HFFc6 (cell line): ENCODE measurements around the gene IFT122. TPM values are rescaled to one million over a fixed set of nuclear protein-coding genes. Genes with fewer than 3 reads are reported as not detected.
A peak's percentile ranks its signal among the peaks of the same experiment; 100 is the strongest.

Experiments used
- DNase-seq: peaks from one replicate; pipeline ENCODE4 v3.0.0-alpha.2; 2018
- H3K27ac Mint-ChIP-seq: 2 replicates; pipeline ENCODE4 v1.8.0; 2020; ENCODE audit warnings: mild to moderate bottlenecking, mixed read lengths
- H3K27me3 Mint-ChIP-seq: 2 replicates; pipeline ENCODE4 v1.8.0; 2021; ENCODE audit warnings: mild to moderate bottlenecking, moderate library complexity, mixed read lengths; ENCODE audit not compliant: insufficient read depth
- H3K36me3 Mint-ChIP-seq: 2 replicates; pipeline ENCODE4 v1.8.0; 2021; ENCODE audit warnings: low read depth, mixed read lengths
- H3K4me1 Mint-ChIP-seq: 2 replicates; pipeline ENCODE4 v1.8.0; 2020; ENCODE audit warnings: low read depth, mixed read lengths
- H3K4me3 Mint-ChIP-seq: 2 replicates; pipeline ENCODE4 v1.8.0; 2020; ENCODE audit warnings: mild to moderate bottlenecking, moderate library complexity, mixed read lengths
- H3K9me3 Mint-ChIP-seq: 2 replicates; pipeline ENCODE4 v1.8.0; 2020; ENCODE audit warnings: mild to moderate bottlenecking, mixed read lengths
- total RNA-seq, 6 experiments: library from RNA; stranded (reverse); fragmentation: NEBNext Ultra II Directional; extraction: Animal tissue kit (Norgen Biotek cat#: 25700); gene quantifications; 2 replicates in 1 of 6; 3 replicates in 5 of 6; pipeline ENCODE4 v1.2.3, GENCODE V29; 2021
- TF ChIP-seq, protein P1 (sequence below): fragments of 200-600 bp; sonication (generic); IDR thresholded peaks from 2 replicates; pipeline ENCODE4 v1.5.0; 2021; ENCODE audit warnings: antibody characterized with exemption, mild to moderate bottlenecking

Gene IFT122
- total RNA-seq, 6 experiments from 2014 or later = 12.2 to 18.8 (median 18.2) TPM

DNA sequence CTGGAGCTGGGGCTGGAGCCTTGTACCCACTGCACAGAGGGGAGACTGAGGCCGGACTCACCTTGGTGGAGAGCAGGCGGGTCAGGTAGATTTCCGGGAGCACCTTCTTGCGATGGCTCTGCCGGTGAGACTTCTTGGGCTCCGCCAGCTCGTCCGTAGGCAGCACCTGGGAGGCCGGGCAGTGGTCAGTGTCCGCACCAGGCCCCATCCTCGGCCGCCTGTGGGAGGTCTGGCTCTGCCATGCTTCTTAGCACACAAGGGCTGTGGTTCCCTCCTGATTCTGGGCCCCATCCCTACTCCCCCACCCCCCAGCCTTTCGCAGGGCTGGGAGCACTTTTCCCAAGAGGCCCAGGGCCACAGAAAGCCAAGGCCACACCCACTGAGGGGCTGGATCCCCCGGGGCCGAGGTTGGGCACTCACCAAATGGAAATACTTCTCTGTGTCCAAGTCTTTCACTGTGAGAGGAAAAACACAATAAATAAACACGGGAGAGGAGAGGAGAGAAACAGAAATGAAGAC is 120.3 kb downstream of the IFT122 start:
- Mint-ChIP-seq H3K36me3 (peaks cover 27% of the 10 kb centered on the region), H3K27me3 (peaks cover 7% of the 10 kb centered on the region), H3K27ac (peak overlapping the region; percentile 97), H3K9me3 (no peaks in the 10 kb centered on the region), H3K4me1 (peaks cover 49% of the 10 kb centered on the region), H3K4me3 (peak overlapping the region; percentile 82)
- TF ChIP-seq, protein P1, sequence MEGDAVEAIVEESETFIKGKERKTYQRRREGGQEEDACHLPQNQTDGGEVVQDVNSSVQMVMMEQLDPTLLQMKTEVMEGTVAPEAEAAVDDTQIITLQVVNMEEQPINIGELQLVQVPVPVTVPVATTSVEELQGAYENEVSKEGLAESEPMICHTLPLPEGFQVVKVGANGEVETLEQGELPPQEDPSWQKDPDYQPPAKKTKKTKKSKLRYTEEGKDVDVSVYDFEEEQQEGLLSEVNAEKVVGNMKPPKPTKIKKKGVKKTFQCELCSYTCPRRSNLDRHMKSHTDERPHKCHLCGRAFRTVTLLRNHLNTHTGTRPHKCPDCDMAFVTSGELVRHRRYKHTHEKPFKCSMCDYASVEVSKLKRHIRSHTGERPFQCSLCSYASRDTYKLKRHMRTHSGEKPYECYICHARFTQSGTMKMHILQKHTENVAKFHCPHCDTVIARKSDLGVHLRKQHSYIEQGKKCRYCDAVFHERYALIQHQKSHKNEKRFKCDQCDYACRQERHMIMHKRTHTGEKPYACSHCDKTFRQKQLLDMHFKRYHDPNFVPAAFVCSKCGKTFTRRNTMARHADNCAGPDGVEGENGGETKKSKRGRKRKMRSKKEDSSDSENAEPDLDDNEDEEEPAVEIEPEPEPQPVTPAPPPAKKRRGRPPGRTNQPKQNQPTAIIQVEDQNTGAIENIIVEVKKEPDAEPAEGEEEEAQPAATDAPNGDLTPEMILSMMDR = no peak
- DNase-seq = peak; percentile 67

DNA sequence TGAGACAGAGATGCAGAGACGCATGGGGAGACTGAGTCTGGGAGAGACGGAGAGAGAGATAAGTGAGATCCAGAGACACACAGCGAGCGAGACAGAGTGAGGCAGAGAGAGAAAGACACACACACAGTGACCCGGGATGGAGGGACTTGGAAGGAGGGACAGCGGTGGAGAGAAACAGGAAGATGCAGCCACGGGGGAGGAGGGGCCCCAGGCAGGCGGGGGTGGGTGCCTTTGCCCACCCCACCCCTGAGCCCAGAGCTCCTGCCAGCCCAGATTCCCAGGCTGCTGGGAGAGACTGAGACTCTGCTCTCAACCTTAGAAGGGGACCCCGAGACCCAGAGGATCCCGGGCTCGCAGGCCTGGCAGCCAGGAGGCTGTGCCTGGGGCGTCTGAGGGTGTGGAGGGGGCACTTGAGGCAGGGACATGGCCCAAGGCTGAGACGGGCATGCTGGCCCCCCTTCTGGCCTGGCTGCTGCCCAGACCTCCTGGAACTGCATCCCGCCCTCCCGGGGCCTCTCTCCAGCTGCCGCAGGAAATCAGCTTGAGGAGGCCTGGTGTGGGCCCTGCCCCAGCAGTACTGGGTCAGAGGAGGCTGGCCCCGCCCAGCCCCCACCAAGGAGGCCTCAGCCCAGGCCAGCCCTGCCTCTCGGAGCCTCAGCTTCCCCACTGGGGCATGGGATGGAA is 121.0 kb downstream of the IFT122 start:
- peak overlapping the region; percentile 82 for H3K4me3 Mint-ChIP-seq
- H3K27ac Mint-ChIP-seq = peak overlapping the region; percentile 97

DNA sequence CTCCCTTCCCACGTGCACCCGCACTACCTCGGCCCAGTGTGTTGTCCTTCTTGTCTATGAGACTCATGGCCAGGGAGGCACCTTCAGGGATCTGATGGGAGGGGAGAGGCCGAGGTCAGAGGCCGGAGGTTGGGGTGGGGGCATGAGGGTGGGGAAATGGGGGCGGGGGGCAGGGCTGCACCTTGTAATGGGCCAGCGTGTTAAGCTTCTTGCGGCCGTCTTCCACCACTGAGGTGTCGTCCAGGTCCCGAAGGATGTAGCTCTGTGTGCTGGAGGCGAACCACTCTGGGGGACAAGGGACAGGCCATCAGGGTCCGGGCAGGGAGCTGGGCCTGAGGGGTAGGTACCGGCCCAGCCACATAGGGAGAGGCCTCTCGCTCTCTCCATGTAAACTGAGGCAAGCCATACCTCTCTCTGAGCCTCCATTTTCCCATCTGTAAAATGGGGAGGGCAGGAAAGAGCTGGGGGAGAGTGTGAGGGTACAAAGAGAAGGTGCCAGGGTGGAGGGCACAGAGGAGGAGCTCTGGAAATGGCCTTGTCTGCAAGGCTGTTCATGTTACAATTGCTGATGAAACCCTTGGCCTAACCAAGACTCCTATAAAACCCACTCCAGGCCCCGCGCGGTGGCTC is 121.7 kb downstream of the IFT122 start:
- H3K9me3 Mint-ChIP-seq = no peaks in the 10 kb centered on the region
- peaks cover 7% of the 10 kb centered on the region; the same call in 1 of the 2 replicates for H3K27me3 Mint-ChIP-seq
- peaks cover 32% of the 10 kb centered on the region for H3K36me3 Mint-ChIP-seq
- DNase-seq = no peak
- peaks cover 49% of the 10 kb centered on the region for H3K4me1 Mint-ChIP-seq
- TF ChIP-seq, protein P1 = no peak
- no peak overlapping the region for H3K4me3 Mint-ChIP-seq
- H3K27ac Mint-ChIP-seq = peak overlapping the region; percentile 97

More for the DNA sequence above, 121.0 kb downstream of the IFT122 start:
- TF ChIP-seq, protein P1 = no peak
- Mint-ChIP-seq H3K9me3 (no peaks in the 10 kb centered on the region), H3K4me1 (peaks cover 49% of the 10 kb centered on the region), H3K36me3 (peaks cover 32% of the 10 kb centered on the region), H3K27me3 (peaks cover 7% of the 10 kb centered on the region)
- DNase-seq = peak; percentile 76

DNA sequence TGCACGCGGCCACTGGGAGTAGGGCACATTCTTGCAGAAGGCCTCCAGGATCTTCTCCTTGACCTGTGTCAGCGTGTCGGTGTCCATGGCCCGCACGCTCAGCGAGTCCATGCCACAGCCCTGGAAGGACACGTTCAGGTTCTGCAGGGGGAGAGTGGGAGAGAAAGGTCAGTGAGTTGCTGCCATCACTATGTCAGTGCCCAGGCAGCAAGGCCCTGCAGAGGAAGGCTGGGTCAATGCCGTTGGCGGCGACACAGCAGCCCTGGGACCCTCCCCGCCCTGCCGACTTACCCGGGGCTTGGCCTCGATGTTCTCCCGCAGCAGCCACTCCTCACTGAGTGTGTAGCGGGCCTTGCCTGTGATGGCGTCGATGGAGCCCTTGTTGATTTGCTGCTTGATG is 122.8 kb downstream of the IFT122 start:
- Mint-ChIP-seq H3K4me1 (peaks cover 38% of the 10 kb centered on the region), H3K27me3 (peaks cover 4% of the 10 kb centered on the region; the same call in 1 of the 2 replicates)
- DNase-seq = no peak

DNA sequence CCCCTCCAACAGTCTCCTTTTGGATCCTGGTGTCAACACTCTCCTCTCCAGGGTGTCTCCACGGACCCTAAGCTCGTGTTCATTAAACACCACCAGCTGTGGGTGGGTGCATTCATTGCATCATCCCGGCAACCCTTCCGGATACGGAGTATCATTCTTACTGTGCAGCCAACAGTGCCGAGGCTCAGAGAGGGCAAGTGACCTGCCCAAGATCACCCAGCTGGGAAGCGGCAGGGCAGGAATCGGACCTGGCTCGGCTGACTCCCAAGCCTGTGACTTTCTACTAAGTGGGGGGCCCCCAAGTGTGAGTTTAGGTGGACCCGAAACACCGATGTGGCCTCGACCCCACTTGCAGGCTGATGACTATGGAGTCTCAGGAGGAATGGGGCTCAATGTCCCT is 123.3 kb downstream of the IFT122 start:
- Mint-ChIP-seq H3K9me3 (no peaks in the 10 kb centered on the region), H3K27ac (no peak overlapping the region; the same call in 1 of the 2 replicates), H3K36me3 (peaks cover 17% of the 10 kb centered on the region), H3K4me3 (no peak overlapping the region), H3K4me1 (peaks cover 33% of the 10 kb centered on the region), H3K27me3 (peaks cover 2% of the 10 kb centered on the region; the same call in 1 of the 2 replicates)
- no peak for DNase-seq
- TF ChIP-seq, protein P1 = no peak

More for the DNA sequence above, 122.8 kb downstream of the IFT122 start:
- TF ChIP-seq, protein P1 = no peak
- Mint-ChIP-seq H3K27ac (no peak overlapping the region; the same call in 1 of the 2 replicates), H3K4me3 (no peak overlapping the region), H3K36me3 (peaks cover 22% of the 10 kb centered on the region), H3K9me3 (no peaks in the 10 kb centered on the region)
